Panc1 (cell line): Measurements from ENCODE around the gene GBP1. TPM values are rescaled to one million over a fixed set of nuclear protein-coding genes. Genes with fewer than 3 reads are reported as not detected.
"Not testable (repeated sequence)": the region's sequence is repeated elsewhere in the genome, so short reads cannot be mapped to it uniquely, and the experiment has no call there.

Experiments
- ATAC-seq: fragments of 200-7000 bp; cut with Tn5 transposase; 2 replicates; pipeline ENCODE4 v1.9.1; 2020; ENCODE audit warnings: mild to moderate bottlenecking, moderate library complexity
- BruUV-seq: library from RNA; stranded (reverse); fragments of 400-500 nt; replicated peaks from 2 replicates; lab custom pipeline; 2021; lab: Mats Ljungman, UMichigan
- CTCF ChIA-PET: fragments of 300-600 bp; sonication (Branson Sonifier 250); formaldehyde crosslinking; loops from one replicate; lab custom pipeline; 2022; ENCODE audit warnings: antibody characterized with exemption; lab: Charles Lee
- POLR2A ChIA-PET: fragments of 300-600 bp; sonication (Branson Sonifier 250); formaldehyde crosslinking; loops from one replicate; lab custom pipeline; 2022; ENCODE audit warnings: antibody characterized with exemption; lab: Charles Lee
- DNase-seq: peaks from one replicate; pipeline ENCODE4 v3.0.0-alpha.2; 2010; ENCODE audit warnings: low read depth, low spot score
- H3K27ac ChIP-seq: 2 replicates; pipeline ENCODE4 v1.5.1; 2011; ENCODE audit warnings: mild to moderate bottlenecking, low read length, inconsistent platforms
- H3K27me3 ChIP-seq: fragments of 200-500 bp; sonication (Bioruptor generic); 2 replicates; pipeline ENCODE4 v1.6.0; 2014; ENCODE audit warnings: low read length, inconsistent platforms; ENCODE audit not compliant: control insufficient read depth, insufficient read depth
- H3K36me3 ChIP-seq: fragments of 200-500 bp; sonication (Bioruptor generic); 2 replicates; pipeline ENCODE4 v1.5.1; 2014; ENCODE audit warnings: inconsistent platforms, mild to moderate bottlenecking, low read length, moderate library complexity; ENCODE audit not compliant: control insufficient read depth, insufficient read depth
- H3K4me1 ChIP-seq: 2 replicates; pipeline ENCODE4 v1.5.1; 2011; ENCODE audit warnings: inconsistent platforms, mild to moderate bottlenecking, low read length, moderate library complexity; ENCODE audit not compliant: control insufficient read depth, insufficient read depth
- H3K4me3 ChIP-seq, 2 experiments: 2 replicates each; pipeline ENCODE4 v1.5.1; 2011 to 2012; ENCODE audit warnings: low read depth in 2 of 2, low read length in 2 of 2, mild to moderate bottlenecking in 2 of 2, inconsistent platforms in 1 of 2, moderate library complexity in 1 of 2
- H3K9me3 ChIP-seq: fragments of 200-500 bp; sonication (Bioruptor generic); 2 replicates; pipeline ENCODE4 v1.5.1; 2014; ENCODE audit warnings: low read depth, mild to moderate bottlenecking, inconsistent platforms, low read length, moderate library complexity; ENCODE audit not compliant: control insufficient read depth, insufficient read depth
- POLR2AphosphoS5 ChIP-seq: IDR thresholded peaks from 2 replicates; pipeline ENCODE4 v1.6.1; 2012; ENCODE audit warnings: mild to moderate bottlenecking, low read depth, low read length, moderate library complexity
- SIN3A ChIP-seq: IDR thresholded peaks from 2 replicates; pipeline ENCODE4 v1.6.1; 2012; ENCODE audit warnings: low read depth, mild to moderate bottlenecking, low read length, moderate library complexity, borderline replicate concordance; ENCODE audit not compliant: insufficient read depth
- TCF7L2 ChIP-seq: IDR thresholded peaks from 2 replicates; pipeline ENCODE4 v1.6.1; 2011; ENCODE audit warnings: mild to moderate bottlenecking, low read depth, low read length, inconsistent platforms
- in situ Hi-C: cut with HindIII; loops from 2 replicates; pipeline ENCODE4 v1.10.0; 2016; ENCODE audit warnings: low sequenced_read_pairs, low pct_unique_long_range_greater_than_20kb
- intact Hi-C: fragments of 100-400 bp; cut with micrococcal nuclease; formaldehyde crosslinking; loops from one replicate; pipeline ENCODE4 v1.10.0; 2022; ENCODE audit not compliant: unreplicated experiment
- total RNA-seq: library from RNA; stranded (reverse); gene quantifications from one replicate; pipeline ENCODE4 v1.2.1, GENCODE V29; 2021; ENCODE audit not compliant: unreplicated experiment
- TF ChIP-seq, protein P1 (sequence below): fragments of 450-650 bp; IDR thresholded peaks from 2 replicates; pipeline ENCODE4 v1.5.1; 2017; ENCODE audit warnings: mild to moderate bottlenecking
- TF ChIP-seq, protein P2 (sequence below), 2 experiments: IDR thresholded peaks; 2 replicates each; pipeline ENCODE4 v1.6.1; 2011 to 2012; ENCODE audit warnings: low read depth in 2 of 2, control low read depth in 1 of 2, low read length in 1 of 2, mild to moderate bottlenecking in 1 of 2, moderate library complexity in 1 of 2; ENCODE audit not compliant: insufficient read depth in 1 of 2

The GBP1 gene
- total RNA-seq, 1 experiment from 2014 or later = 0.80 TPM

- Histone ChIP-seq H3K4me3 (no peak overlapping the region), H3K9me3 (no peaks in the 10 kb centered on the region), H3K4me1 (no peaks in the 10 kb centered on the region), H3K27ac (no peak overlapping the region), H3K36me3 (no peaks in the 10 kb centered on the region), H3K27me3 (no peaks in the 10 kb centered on the region)
- DNase-seq = no peak
- intact Hi-C loops = no loop called here
- no TSS peak for BruUV-seq
- CTCF ChIA-PET = no interaction called here
- TF ChIP-seq, protein P1, sequence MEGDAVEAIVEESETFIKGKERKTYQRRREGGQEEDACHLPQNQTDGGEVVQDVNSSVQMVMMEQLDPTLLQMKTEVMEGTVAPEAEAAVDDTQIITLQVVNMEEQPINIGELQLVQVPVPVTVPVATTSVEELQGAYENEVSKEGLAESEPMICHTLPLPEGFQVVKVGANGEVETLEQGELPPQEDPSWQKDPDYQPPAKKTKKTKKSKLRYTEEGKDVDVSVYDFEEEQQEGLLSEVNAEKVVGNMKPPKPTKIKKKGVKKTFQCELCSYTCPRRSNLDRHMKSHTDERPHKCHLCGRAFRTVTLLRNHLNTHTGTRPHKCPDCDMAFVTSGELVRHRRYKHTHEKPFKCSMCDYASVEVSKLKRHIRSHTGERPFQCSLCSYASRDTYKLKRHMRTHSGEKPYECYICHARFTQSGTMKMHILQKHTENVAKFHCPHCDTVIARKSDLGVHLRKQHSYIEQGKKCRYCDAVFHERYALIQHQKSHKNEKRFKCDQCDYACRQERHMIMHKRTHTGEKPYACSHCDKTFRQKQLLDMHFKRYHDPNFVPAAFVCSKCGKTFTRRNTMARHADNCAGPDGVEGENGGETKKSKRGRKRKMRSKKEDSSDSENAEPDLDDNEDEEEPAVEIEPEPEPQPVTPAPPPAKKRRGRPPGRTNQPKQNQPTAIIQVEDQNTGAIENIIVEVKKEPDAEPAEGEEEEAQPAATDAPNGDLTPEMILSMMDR = no peak
- TF ChIP-seq SIN3A = no peak
- no peak for TF ChIP-seq POLR2AphosphoS5
- TF ChIP-seq, protein P2, sequence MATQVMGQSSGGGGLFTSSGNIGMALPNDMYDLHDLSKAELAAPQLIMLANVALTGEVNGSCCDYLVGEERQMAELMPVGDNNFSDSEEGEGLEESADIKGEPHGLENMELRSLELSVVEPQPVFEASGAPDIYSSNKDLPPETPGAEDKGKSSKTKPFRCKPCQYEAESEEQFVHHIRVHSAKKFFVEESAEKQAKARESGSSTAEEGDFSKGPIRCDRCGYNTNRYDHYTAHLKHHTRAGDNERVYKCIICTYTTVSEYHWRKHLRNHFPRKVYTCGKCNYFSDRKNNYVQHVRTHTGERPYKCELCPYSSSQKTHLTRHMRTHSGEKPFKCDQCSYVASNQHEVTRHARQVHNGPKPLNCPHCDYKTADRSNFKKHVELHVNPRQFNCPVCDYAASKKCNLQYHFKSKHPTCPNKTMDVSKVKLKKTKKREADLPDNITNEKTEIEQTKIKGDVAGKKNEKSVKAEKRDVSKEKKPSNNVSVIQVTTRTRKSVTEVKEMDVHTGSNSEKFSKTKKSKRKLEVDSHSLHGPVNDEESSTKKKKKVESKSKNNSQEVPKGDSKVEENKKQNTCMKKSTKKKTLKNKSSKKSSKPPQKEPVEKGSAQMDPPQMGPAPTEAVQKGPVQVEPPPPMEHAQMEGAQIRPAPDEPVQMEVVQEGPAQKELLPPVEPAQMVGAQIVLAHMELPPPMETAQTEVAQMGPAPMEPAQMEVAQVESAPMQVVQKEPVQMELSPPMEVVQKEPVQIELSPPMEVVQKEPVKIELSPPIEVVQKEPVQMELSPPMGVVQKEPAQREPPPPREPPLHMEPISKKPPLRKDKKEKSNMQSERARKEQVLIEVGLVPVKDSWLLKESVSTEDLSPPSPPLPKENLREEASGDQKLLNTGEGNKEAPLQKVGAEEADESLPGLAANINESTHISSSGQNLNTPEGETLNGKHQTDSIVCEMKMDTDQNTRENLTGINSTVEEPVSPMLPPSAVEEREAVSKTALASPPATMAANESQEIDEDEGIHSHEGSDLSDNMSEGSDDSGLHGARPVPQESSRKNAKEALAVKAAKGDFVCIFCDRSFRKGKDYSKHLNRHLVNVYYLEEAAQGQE (IDR thresholded peaks at IDR 0.05; ENCODE audit: insufficient read depth in 1 of 2, low read depth in 2 of 2, low read length in 1 of 2) = no peak
- no peak for TF ChIP-seq TCF7L2
- POLR2A ChIA-PET = no interaction called here
- in situ Hi-C loops = no loop called here
- no peak for ATAC-seq
Observed at GRCh38 chr1:89037186-89037585, 27.8 kb downstream of the GBP1 start.

- Histone ChIP-seq H3K9me3 (no peaks in the 10 kb centered on the region), H3K36me3 (no peaks in the 10 kb centered on the region), H3K27me3 (no peaks in the 10 kb centered on the region), H3K4me1 (no peaks in the 10 kb centered on the region), H3K27ac (no peak overlapping the region), H3K4me3 (no peak overlapping the region)
- ChIA-PET POLR2A (no interaction called here), CTCF (no interaction called here)
- TF ChIP-seq, protein P1 = no peak
- TF ChIP-seq SIN3A = no peak
- no peak for TF ChIP-seq POLR2AphosphoS5
- TF ChIP-seq TCF7L2 = no peak
- TF ChIP-seq, protein P2 (IDR thresholded peaks at IDR 0.05; ENCODE audit: insufficient read depth in 1 of 2, low read depth in 2 of 2, low read length in 1 of 2) = no peak
- BruUV-seq = no TSS peak
- in situ Hi-C loops = no loop called here
- intact Hi-C loops = no loop called here
- ATAC-seq (no peak), DNase-seq (no peak)
Observed at GRCh38 chr1:89035080-89035479, 29.9 kb downstream of the GBP1 start.

DNA sequence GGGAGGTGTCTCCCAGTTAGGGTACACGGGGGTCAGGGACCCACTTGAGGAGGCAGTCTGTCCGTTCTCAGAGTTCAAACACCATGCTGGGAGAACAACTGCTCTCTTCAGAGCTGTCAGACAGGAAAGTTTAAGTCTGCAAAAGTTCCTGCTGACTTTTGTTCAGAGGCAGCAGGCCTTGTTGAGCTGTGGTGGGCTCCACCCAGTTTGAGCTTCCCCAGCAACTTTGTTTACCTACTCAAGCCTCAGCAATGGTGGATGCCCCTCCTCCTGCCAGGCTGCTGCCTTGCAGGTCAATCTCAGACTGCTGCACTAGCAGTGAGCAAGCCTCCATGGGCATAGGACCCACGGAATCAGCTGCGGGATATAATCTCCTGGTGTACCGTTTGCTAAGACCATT, 31.0 kb downstream of the GBP1 start:
- BruUV-seq, DNase-seq, H3K36me3 ChIP-seq, H3K4me3 ChIP-seq, CTCF ChIA-PET, H3K27ac ChIP-seq, H3K27me3 ChIP-seq, intact Hi-C loops, ATAC-seq, H3K4me1 ChIP-seq, in situ Hi-C loops, H3K9me3 ChIP-seq: not testable (repeated sequence)
- POLR2A ChIA-PET = interaction anchor here (0.6 kb wide), 1 partner anchor 47 kb away, joined by 10 read pairs; no protein-coding TSS in a partner anchor

DNA sequence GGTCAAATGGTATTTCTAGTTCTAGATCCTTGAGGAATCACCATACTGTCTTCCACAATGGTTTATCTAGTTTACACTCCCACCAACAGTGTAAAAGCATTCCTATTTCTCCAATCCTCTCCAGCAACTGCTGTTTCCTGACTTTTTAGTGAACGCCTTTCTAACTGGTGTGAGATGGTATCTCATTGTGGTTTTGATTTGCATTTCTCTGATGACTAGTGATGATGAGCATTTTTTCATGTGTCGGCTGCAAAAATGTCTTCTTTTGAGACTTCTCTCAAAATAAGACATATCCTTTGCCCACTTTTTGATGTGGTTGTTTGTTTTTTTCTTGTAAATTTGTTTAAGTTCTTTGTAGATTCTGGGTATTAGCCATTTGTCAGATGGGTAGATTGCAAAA, 36.0 kb downstream of the GBP1 start:
- in situ Hi-C loops, H3K4me3 ChIP-seq, H3K9me3 ChIP-seq, H3K27ac ChIP-seq, H3K36me3 ChIP-seq, POLR2A ChIA-PET, H3K27me3 ChIP-seq, H3K4me1 ChIP-seq, DNase-seq, intact Hi-C loops, BruUV-seq, ATAC-seq, CTCF ChIA-PET: not testable (repeated sequence)
